HG02610 (cell line): ENCODE data around the gene PCP4L1.

Experiments used
- ATAC-seq: cut with Tn5 transposase; IDR thresholded peaks from one replicate; pipeline ENCODE4 v1.9.1; 2021; ENCODE audit warnings: mild to moderate bottlenecking, moderate library complexity; ENCODE audit not compliant: unreplicated experiment

The PCP4L1 gene

DNA sequence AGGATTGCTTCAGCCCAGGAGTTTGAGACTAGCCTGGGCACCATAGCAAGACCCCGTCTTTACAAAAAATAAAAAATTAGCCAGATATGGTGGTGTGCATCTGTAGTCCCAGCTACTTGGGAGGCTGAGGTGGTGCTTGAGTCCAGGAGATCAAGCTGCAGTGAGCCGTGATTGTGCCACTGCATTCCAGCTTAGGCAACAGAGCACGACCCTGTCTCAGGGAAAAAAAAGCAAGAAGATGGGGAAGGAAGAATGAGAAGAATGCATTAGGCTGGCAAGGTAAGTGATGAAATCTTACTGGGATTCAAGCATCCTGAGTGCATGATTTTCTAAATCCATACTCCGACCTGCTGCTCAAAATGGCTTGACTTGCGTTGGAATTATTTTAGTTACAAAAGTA is 6.8 kb downstream of the PCP4L1 start:
- no peak for ATAC-seq

DNA sequence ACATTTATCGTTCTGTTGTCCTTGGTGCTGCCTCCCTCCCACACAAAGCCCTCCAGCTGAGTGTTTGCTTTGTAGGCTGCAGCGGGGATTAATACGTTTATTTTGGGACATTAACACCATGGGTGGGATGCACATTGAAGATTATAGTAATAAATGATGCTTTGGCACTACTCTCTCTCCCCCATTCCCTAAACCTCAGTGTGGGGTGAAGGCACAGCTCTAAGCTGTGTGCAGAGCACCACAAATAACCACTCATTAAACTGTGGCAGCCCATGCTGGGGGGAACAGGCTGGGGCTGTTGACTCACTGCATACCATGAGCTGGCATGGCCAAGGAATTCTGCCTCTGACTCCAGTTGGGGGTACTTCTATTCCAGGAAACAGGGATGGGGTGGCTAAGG is 7.7 kb downstream of the PCP4L1 start:
- ATAC-seq = no peak

DNA sequence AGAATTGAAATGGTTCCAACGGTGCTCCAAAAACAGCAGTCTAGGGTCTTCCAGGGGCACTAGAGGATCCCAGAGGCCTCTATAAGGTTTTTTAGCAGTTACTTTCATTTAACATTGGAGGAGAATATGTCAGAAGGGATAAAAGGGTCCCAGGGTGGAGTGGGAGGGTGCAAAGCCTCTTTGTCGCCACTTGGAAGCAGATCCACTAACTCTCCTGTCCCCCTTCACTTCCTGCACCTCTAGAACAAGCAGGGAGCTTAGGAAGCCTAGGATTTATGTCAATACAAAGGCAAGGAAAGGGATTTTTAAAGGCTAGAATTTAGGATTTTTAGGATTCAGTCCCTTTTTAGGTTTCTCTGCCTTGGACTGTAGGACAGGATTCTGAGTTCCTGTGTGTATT is 8.3 kb downstream of the PCP4L1 start:
- ATAC-seq = no peak

DNA sequence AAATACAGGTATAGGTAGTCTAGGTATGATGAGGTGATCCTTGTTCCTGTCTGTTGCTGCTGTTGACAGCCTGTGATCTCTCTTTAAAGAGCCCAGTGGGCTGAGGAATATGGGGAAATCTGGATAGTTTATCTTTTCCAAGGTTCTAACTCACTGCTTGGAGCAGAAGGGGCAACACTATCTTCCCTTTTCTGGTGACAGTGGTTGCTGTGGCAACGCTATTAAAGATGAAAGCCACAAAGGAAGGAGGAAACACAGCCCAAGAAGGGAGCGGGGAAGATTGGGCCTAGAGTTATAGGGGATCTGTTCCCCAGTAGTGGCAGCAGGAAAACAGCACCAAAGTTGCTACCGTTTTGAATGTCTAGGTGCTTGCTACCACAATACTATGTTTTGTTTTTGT is 8.8 kb downstream of the PCP4L1 start:
- no peak for ATAC-seq

DNA sequence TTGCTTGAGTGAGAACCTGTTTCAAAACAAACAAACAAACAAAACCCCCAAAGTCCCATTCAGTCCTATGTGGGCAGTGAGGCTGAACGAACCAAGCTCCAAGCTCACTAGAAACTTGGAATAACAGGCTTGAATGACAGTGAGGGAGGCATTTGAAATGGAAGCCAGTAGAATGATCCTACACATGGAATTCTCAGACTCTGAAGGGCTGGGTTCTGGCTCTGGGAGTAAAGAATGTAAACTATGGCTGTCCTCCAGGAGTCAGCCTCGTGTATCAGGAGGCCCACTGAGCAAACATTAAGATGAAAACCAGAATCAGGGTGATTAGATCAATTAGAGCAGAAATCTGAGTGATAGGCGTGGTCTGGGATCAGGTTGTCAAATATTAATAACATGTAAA is 14.9 kb downstream of the PCP4L1 start:
- ATAC-seq = no peak

DNA sequence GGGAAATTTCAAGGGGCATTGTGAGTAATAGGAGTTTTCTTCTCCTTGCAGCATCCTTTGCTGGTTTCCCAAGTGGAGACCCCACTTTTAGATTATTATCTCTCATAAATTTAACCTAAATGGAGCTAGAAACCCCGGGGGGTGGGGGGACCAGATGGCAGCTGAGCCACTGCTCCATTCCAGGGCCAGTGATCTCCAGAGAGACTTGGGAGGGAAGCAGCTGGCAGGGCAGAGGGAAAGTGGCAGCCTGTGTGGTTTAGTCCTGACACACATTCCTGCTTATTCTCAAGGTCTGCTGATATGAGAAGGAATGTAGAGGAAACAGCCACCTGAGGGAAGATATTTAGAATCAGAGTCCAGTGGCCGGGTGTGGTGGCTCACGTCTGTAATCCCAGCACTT is 16.3 kb downstream of the PCP4L1 start:
- ATAC-seq = no peak

DNA sequence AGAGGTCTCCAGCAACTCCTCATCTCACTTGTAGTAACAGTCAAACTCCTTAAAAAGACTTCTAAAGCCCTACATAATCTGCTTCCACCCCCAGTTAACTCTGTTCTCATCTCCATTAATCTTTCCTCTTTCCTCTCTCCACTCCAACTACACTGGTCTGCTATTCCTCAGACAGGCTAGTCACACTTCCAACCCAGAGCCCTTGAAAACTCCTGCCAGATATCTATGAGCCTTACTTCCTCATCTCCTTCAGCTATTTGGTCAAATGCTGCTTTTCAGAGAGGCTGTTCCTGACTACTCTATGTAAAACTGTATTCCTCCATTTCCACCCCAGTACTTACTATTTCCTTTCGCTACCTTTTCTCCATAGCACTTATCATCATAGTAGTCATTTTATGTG is 24.4 kb downstream of the PCP4L1 start:
- no peak for ATAC-seq

DNA sequence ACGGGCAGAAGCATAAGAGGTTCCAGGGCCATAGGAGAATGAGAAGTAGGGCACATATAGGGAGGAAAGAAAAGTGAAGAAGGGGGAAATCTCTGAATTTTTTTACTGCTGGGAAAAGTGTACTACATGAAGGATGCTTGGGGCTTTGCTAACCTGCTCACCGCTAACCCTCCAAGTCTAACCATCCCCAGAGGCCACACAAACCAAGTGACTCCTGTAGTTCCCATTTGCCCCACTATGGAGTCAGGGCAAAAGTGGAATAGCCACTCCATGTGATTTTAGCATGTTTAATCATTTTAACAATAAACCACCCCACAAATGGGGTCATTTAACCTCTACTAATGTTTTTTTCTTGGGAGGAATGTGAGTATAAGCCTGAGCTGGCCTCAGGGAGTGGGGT is 26.6 kb downstream of the PCP4L1 start:
- ATAC-seq = no peak

DNA sequence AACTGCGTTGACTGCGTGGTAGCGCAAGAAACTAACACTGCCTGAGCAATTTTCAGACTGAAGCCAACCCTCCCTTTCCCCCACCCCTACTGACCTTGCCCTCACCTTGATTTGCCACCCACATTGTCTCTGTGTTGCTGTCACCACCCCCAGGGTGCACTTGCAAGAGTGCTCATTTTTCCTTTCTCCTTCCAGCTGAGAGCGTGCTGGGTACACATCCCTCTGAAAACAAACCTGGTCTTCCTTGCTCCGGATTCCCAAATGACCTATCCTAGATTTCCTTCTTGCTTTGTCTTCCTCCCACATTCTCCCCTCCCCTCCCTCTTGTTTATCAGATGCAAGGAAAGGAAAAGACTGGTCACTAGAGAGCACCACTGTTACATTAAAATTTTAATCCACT is 27.0 kb downstream of the PCP4L1 start:
- ATAC-seq = no peak

DNA sequence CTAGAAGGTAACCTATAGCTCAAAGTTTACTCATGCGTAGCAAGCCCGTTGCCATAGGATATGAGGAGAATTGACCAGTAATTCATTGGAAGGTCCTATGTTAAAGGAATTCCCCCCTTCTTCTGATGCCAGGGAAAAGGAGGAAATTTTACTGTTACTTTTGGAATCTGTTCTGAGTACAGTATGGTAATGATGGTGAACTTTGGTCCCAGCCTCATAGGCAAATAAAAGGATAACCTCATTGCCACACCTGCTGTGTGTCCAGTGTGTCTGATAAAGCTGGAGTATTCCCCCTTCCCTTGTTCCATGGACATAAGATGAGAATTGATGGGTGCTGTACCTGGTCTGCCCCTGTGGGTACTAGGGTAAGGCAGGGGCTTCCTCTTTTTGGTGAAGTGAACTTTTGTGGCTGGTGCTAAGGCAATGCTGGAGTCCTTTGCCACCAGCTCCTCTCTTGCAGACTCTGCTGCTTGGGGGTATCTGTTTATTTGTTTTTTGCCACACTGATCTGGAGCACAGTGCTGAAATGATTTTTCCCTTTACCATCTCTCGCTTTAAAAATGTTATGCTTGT is 29.0 kb downstream of the PCP4L1 start:
- ATAC-seq = no peak

DNA sequence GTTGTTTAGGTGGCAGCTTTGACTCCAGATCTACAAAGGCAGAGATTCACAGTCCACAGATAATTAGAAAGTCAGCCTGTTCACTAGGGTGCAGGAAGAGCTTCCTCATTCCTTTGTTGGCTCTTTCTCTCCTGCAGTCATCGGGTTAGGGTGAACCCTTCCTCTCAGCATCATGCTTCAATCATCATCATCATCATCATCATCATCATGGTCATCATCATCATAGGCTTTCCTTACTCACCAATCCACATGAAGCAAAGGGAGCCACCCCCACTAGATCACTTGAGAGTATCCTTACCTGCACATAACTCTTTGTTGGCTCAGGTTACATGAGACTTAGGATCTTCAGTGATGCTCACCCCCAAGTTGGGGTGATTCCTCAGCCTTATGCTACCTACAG is 32.2 kb downstream of the PCP4L1 start:
- no peak for ATAC-seq

DNA sequence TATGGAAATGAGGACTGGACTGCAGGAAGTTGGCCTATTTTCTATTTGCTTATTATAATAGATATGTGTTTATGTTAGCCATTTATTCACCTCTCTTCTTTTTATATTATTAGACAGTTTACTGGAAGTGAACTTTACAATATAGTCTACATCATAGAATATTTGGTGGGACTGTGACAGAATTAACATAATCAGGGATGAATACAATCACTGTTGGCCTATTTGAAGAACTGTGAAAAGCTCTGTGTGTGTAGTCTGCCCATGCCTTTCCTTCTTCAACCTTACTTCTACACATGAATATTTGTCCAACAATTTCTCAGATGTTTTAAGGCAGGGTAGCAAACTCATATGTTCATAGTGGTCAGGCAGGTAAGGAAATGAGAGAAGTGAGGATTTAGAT is 38.9 kb downstream of the PCP4L1 start:
- ATAC-seq = no peak

DNA sequence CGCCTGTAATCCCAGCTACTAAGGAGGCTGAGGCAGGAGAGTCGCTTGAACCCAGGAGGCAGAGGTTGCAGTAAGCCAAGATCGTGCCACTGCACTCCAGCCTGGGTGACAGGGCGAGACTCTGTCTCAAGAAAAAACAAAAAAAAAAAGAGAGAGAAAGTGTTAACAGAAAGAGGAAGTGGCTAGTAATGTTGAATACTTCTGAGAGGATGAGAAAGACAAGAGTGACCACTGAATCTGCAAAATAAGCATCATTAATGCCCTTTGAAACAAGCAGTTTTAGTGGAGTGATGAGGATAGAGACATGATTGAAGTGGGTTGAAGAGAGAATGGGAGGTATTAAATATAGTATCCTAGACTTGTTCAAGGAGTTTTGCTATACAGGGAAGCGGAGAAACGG is 39.6 kb downstream of the PCP4L1 start:
- ATAC-seq = no peak

DNA sequence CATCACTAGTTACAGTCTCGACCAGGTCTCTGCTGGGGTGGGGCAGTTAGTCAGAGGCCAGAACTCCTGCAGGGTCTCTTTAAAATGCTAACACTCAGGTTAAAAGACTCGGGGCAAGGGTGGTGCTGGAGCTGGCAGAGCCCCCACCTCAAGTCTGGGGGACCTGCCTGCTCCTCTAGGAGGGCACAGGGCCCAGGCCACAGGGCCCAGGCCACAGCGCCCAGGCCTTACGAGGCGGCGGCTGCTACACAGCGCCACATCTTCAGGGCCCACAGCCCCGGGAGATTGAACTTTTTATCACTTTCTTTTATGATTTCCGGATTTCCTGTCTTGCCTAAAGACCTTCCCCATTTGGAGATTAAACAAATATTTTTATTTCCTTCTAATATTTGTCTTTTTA is 40.8 kb downstream of the PCP4L1 start:
- no peak for ATAC-seq

DNA sequence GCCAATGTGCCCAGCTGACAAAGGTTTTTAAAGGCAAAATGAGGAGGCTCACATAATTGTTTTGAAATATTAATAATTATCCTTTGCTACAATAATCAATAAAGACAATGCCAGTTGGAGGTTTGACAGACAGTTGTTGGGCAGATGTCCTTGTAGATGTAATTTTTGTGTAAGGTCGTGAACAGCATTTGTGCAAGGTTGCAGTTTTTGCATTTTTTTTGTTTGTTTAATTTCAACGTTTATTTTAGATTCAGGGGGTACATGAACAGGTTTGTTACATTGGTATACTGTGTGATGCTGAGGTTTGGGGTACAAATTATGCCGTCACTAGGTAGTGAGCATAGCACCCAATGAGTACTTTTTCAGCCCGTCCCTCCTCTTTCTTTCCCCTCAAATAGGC is 41.9 kb downstream of the PCP4L1 start:
- no peak for ATAC-seq

DNA sequence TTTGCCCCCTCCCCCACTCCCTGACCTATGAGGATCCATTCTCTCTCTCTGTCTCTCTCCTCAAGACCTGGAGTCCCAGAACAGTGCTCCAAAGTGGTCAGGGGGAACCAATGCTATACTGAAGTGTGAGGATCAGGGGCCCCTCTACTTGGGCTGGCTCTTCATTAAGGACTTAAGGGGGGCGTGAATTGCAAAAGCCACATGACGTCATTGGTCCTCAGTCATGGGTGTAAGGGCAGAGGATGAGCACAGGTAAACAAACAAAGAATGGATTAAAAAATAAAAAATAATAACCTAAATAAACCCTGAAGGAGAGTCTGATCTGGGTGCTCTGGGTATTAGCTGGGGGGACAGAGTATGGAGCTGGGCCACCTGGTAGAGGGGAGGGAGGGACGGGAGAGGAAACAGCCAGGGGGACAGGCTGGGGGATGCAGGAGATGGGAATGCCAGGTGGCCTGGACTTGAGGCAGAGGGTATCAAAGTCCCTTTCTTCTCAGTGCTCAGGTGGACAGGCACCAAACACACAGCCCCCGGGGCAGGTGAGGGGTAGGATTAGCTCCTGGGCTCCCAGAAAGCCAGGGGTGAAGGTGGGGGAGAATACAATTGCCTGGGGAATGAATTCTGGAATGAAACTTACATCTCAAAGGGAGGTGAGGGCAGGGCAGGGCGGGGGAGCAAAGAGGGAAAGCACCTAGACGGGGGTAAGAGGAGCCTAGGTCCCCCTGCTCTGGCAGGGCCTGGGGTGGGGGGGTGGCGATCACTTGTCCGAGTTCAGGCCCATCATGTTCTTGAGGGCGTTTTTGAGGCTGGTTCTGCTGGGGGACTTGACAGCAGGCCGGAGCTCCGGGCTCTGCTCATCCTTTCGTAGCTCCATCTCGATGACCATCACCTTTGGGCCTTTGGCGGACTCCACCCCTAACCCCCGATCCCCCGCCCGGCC is 46.7 kb downstream of the PCP4L1 start:
- no peak for ATAC-seq

DNA sequence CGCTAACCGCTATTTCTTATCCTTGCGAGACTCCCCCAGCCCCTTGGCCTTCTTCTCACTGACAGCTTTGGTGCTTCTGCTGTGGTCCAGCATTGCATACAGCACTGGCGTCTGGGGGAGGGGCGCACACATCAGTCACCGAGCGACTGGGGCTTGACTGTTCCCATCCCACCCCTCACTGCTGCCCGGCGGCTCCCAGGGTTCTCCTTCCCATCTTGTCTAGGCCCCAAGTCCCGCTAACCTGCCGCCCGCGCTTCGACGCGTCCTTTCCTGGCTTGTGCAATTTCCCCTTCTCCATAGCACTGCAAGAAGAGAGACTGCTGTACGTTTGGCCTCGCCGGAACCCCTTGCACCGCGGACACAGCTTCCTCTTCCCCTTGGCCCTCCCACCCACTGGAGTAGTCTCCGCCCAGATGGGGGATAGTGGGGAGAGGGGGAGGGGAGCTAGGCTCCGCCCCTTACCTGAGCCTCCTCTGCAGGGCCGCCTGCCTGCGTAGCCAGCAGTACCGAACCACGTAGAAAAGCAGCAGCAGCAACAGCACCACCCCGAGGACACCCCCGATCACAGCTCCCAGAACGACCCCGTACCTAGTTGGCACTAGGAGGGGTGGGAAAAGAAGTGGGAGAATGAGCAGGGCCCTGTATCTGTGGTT is 47.4 kb downstream of the PCP4L1 start:
- ATAC-seq = peak; percentile 78

DNA sequence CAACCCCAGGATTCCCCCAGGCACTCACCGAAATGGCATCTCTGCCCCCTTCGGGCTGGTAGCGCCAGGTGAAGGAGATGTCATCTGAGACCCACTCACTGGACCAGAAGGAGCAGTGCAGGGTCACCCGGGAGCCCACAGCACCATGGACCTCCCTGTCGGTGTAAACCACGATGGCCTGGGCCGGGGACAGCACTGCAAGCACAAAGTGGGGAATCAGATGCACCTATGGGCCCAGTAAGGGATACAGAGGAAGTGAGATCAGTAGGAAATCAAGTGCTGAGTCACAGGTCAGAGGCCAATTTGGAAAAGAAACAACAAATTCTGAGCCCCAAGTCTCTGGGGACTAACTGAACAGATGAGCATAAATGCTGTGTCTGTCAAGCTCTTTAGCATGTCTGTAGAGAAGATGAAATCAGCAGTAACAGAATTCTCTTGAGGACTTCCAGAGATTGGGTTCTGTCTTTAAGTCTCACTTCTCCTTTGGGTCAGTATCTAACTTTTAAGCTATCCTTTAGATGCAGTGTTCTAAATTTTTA is 48.8 kb downstream of the PCP4L1 start:
- no peak for ATAC-seq

DNA sequence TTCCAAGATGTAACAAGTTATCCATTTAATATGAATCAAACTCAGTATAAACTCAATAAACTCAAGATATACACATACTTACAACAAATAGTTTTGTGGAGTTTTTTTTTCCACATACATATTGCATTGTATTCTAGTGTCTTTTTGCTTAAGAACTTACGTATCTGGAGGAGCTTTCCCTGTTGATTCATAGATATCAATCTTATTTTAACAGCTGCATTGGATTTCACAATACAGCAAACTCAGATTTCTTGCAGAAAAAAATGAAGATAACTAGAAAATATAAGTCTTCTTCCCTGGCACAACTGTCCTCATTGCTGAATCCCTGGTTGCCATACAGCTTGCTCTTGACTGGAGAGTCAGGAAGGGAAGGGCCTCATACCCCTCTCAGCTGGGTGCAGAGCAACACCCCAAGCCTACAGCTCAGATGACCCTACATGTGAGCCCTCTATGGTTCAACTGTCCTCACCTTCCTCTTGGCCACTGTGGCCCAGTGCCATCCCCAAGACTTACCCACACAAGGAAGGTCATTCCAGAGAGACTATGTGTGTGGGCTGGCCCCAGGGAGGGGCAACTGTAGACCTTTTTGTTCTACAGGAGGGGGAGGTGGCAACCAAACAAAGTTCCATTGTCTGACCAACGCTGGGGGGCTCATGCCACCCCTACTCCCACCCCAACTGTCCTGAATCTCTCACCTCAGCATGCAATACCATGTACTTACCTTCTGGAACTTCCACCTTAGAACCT is 49.5 kb downstream of the PCP4L1 start:
- no peak for ATAC-seq

DNA sequence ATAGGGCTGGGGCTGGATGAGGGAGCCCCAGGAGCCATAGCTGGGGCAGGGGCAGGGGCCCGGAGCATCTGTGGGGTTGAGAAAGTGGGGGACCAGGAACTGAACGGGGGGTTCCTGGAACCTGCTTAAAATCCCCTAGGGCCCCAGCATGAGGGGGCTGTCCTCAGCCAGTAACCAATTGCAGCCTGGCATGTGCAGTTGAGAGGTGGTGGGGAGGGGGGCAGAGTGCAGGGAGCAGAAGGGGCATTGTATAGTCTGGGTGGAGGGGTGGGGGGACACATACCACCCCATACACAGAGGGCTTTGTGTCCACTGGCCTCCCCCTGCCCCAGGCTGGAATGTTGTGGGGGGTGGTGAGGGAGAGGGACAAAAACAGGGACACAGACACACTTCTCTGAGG is 51.3 kb downstream of the PCP4L1 start, which contains the start of gene MPZ:
TSS of gene MPZ (minus strand) at position 101 of the 400 bp plus-strand sequence. CDS start at position 38, 63 bp downstream.
- no peak for ATAC-seq

DNA sequence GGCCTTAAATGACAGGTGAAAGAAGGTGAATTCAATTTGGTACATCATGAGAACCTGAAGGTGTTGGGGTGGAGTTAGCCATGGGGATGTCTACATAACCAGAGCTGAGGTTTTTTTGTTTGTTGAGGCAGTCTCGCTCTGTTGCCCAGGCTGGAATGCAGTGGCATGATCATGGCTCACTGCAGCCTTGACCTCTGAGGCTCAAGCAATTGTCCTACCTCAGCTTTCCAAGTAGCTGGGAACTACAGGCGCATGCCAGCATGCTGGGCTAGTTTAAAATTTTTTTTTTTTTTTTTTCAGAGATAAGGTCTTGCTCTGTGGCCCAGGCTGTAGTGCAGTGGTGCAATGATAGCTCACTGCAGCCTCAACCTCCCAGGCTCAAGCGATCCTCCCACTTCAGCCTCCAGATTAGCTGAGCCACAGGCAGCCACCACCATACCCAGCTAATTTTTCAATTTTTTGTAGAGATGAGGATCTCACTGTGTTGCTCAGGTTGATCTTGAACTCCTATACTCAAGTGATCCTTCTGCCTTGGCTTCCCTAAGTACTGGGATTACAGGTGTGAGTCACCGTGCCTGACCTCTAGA is 53.1 kb downstream of the PCP4L1 start:
- ATAC-seq = no peak
